Activated CD4-positive, alpha-beta T cell treated with anti-CD3 and anti-CD28 coated beads, Interleukin-2, amount 50 U/mL, for 16 hours (primary cell): ENCODE data around the gene DIP2A.
"Not testable (repeated sequence)": the region's sequence is repeated elsewhere in the genome, so short reads cannot be mapped to it uniquely, and the experiment has no call there.

ENCODE experiments used
- DNase-seq: peaks from one replicate; pipeline ENCODE4 v3.0.0-alpha.2; 2020

Gene DIP2A

DNA sequence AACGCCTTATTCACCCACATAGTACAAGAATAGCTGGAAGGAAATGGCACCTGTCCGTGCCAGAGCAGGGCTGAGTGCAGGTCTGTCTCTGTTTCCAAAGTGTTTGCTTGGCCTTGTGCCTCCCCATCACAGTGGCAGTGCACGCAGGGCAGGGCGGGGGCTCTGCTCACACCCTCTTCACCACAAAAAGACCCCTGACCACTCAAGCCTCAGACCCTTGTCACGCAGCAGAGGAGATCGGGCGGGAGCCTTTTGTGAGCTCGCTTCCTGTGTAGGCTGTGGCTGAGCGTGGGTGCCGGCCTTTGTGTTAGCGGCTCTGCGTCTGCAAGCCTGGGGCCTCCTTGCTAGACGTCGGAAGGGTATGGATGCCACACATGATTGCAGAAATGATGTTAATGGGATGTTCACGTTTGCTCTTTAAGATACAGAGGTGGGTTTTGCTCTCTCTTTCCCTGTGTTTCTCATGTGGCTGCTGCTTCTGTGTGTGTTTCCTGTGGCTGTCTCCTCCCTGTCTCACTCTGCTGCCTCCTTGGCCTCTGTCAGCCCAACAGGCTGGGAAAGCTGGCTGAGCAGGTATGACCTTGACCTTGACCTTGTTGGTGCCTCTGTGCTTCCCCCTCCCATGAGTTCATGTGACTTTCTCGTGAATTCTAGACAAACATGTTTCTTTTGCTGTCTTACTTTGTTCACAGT is 100.7 kb downstream of the DIP2A start:
- DNase-seq: peak; percentile 54

GRCh38 chr21:46560568-46561444 is 102.1 kb downstream of the DIP2A start:
- no peak for DNase-seq

- no peak for DNase-seq
Observed at GRCh38 chr21:46561445-46562090, 102.9 kb downstream of the DIP2A start.

GRCh38 chr21:46562472-46562871 is 103.8 kb downstream of the DIP2A start:
- no peak for DNase-seq

DNA sequence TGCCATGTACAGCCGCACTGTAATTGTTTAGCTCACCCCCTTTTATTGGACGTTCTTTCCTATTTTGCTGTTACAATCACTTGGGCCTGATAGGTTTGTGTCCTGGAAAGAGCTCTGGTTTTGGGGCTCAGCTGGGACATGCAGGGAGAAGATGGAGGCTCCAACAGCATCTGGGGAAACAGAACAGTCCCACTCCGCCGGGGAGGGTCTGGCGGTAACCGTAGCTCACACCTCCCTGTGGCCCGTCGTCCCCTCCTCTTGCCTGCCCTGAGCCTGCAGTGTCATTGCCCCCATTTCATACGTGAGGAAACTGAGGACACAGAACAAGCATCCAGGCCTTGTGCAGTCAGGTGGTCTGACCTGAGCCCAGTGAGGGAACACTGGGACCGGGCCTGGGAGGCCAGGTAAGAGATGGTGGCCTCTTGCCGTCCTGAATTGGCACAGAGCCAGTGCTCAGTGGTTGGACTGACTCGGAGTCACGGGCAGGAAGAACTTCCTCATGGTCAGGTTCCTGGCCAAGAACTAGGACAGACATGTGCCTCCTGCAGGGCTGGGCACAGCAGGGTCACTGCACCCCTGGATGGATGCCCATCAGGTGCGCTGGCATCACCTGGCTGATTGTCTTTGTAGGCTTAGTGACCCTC is 104.4 kb downstream of the DIP2A start:
- no peak for DNase-seq

- DNase-seq: no peak
Observed at GRCh38 chr21:46564391-46564790, 105.7 kb downstream of the DIP2A start.

GRCh38 chr21:46567348-46567747 is 108.7 kb downstream of the DIP2A start:
- no peak for DNase-seq

- DNase-seq: no peak
Observed at GRCh38 chr21:46568562-46568961, 109.9 kb downstream of the DIP2A start.

- no peak for DNase-seq
Observed at GRCh38 chr21:46569081-46569480, 110.4 kb downstream of the DIP2A start.

DNA sequence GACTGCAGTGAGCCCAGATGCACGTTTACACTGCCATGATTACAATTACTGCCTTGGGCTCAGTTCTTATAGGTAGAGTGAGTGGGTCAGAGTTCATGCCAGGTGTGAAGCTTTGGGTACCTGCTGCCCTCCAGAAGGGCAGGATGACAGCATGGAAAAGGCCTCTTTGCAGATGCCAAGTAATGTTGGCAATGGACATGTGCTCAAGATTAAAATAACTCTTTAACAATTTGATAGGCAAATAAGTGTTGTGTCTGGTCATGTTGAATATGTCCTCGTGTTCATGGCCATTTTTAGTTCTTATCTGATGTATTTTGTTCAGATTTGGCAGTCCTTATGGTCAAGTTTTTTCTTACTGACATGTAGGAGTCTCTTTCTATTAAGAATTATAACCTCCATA is 111.4 kb downstream of the DIP2A start:
- DNase-seq: no peak

DNA sequence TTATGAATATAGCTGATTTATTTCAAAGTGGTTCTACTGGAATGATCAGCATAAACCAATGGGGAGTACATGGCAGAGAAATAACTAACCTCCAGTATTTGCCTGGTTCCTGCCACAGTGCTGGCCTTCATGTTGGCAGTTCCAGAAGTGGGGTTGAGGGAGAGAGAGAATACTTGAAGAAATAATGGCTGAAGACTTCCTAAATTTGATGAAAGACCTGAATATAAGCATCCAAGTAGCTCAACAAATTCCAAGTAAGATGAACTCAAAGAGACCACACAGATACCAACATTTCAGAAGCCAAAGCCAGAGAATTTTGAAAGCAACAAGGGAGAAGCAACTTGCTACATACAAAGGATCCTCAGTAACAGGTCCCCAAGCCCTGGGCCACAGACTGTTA is 111.9 kb downstream of the DIP2A start:
- DNase-seq: no peak

DNA sequence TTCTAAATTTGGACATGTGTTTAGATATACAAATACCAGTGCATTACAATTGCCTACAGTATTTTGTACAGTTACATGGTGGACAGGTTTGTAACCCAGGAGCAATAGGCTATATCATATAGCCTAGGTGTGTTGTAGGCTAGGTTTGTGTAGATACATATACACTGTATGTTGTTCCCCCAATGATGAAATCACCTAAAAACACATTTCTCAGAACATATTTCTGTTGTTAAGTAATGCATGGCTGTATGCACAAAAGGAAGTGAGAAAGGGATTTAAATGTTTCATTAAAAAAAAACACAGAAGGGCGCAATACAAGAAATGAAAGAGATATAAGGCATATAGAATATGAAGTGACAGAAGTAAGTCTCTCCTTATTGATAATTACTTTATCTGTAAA is 114.2 kb downstream of the DIP2A start:
- DNase-seq: no peak

DNA sequence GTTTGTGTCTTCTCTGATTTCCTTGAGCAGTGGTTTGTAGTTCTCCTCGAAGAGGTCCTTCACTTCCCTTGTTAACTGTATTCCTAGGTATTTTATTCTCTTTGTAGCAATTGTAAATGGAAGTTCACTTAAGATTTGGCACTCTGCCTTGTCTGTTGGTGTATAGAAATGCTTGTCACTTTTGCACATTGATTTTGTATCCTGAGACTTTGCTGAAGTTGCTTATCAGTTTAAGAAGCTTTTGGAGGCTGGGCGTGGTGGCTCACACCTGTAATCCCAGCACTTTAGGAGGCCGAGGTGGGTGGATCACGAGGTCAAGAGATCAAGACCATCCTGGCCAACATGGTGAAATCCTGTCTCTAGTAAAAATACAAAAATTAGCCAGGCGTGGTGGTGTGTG is 119.1 kb downstream of the DIP2A start:
- not testable (repeated sequence) for DNase-seq

GRCh38 chr21:46579394-46579793 is 120.7 kb downstream of the DIP2A start:
- not testable (repeated sequence) for DNase-seq

DNA sequence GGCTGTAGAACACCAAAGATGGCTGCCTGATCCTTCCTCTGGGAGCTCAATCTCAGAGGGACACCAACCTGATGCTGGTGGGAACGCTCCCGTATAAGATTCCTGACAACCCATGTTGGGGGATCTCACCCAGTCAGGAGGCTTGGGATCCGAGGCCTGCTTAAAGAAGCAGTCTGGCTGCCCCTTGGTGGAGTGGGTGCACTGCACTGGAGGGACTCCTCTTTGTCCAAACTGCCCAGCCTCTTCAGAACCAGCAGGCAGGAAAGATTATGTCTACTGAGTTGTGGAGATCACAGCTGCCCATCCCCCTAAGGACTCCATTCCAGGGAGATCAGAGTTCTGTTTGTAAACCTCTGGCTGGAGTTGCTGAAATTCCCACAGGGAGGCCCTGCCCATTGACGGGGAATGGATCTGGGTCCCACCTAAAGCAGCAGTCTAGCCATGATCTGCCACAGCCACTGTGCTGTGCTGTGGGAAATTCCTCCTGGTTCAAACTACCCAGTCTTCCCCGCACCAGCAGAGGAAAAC is 123.2 kb downstream of the DIP2A start:
- no peak for DNase-seq

DNA sequence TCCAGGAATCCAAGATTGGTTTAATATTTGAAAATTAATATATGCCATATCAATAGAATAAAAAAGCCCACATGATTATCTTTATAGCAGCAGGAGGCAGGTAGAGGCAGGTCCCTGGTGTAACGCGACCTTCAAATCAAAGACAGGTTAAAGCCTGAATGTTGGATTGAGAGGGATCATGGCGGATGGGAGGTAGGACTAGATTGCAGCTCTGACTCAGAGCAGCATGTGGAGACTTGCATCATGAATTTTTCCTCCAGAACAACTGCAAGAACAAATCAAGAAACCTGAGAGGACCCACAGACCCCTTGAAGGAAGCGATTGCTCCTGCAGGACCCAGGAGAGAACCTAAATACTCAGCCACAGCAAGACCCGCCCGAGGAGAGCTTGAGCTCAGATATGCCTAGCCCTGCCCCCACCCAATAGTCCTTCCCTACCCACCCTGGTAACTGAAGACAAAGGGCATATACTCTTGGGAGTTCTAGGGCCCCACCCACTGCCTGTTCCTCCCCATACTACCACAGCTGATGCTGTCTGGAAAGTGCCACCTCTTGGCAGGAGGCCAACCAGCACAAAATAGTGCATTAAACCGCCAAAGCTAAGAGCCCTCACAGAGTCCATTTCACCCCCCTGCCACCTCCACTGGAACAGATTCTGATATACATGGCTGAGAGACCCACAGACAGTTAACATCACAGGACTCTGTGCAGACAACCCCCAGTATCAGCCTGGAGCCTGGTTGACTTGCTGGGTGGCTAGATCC is 126.7 kb downstream of the DIP2A start:
- no peak for DNase-seq

- no peak for DNase-seq
Observed at GRCh38 chr21:46594276-46594675, 135.6 kb downstream of the DIP2A start.

DNA sequence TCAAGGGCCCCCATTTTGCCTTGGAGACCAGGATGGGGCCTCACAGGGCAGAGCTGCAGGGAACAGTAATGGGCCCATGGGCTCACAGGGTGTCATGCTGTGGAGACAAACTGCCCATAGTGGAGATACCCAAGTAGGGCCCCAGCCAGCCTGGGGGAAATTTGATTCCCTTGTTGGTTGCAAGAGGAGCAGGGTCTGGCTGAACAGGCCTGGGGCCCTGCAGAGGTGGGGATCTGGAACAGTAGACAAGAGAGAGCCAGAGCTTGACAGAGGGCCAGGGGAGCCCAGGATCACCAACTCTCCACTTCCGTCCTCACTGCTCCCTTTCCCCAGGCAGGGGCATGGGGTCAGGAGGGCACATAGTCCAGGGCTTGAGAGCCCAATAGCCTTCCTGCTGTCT is 137.5 kb downstream of the DIP2A start:
- no peak for DNase-seq

DNA sequence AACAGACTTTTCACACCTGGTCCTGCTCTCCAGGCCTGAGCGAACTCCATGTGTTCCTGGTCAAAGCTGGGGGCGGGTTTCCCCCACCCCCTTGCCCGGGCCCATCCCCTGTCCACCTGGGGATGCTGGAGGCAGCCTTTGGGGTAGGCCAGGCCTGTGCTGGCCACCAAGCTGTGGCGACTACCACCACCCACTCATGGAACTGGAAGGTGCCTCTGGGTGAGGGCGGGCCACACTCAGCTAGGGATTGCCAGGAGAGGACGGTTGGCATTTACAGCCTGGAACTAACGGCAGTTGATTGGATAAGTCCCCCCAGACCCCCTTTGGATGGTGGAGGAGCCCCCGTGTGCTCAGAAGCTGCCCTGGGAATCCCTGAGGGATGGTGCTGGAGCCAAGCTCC is 138.3 kb downstream of the DIP2A start:
- DNase-seq: no peak

DNA sequence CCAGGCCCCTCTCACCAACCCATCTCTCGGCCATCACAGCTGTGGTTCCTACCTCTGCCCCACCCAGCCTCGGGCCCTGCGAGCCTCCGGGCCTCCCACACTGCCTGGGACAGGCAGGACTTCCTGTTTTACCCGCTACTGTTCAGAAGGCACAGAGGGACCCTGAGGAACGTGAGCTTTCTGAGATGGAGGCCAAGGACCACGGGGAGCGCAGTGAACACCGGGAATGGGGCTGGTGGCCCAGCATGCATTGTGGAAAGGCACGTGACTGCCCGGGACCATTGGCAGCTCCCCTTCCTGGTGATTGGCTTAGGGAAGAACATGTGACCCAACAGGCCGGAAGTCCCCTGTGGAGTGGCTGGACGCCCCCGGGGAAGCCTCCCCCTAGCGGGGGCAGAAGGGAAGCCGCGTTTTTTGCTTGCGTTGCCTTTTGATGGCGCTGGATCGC is 139.2 kb downstream of the DIP2A start:
- no peak for DNase-seq

GRCh38 chr21:46598581-46599572 is 140.2 kb downstream of the DIP2A start:
- DNase-seq: no peak
